H1 (cell line): ENCODE data around the gene CAMSAP1. TPM values are rescaled to one million over a fixed set of nuclear protein-coding genes. Genes with fewer than 3 reads are reported as not detected.

Experiments
- EGR1 ChIP-seq: IDR thresholded peaks from 2 replicates; pipeline ENCODE4 v1.6.1; 2011; ENCODE audit warnings: low read depth, low read length, borderline replicate concordance
- EP300 ChIP-seq, 2 experiments: IDR thresholded peaks; 1 replicate in 1 of 2; 2 replicates in 1 of 2; pipeline ENCODE4 v1.6.1; 2011 to 2012; ENCODE audit warnings: low read depth in 2 of 2, low read length in 2 of 2, mild to moderate bottlenecking in 2 of 2, borderline replicate concordance in 1 of 2, inconsistent platforms in 1 of 2, moderate library complexity in 1 of 2
- JUND ChIP-seq: IDR thresholded peaks from 2 replicates; pipeline ENCODE4 v1.6.1; 2011; ENCODE audit warnings: mild to moderate bottlenecking, improper control_type of control experiment, low read length
- SUZ12 ChIP-seq: fragments of 200-600 bp; sonication (generic); IDR thresholded peaks from 2 replicates; pipeline ENCODE4 v1.6.1; 2012; ENCODE audit warnings: mild to moderate bottlenecking, inconsistent platforms, low read length, moderate library complexity, mixed read lengths
- polyA plus RNA-seq, 7 experiments: library from polyadenylated mRNA; depleted of rRNA in 3 of 7; stranded (reverse) in 5 of 7; unstranded in 2 of 7; fragments of >200 nt in 5 of 7; fragments of 200-250 nt in 2 of 7; gene quantifications; 1 replicate in 5 of 7; 2 replicates in 1 of 7; 4 replicates in 1 of 7; pipeline versions ENCODE4 v1.2.1 to v1.2.3, GENCODE V29; 2011 to 2013; ENCODE audit warnings: missing spikeins in 2 of 7, mixed read lengths in 2 of 7
- total RNA-seq: library from RNA; stranded (reverse); fragmentation: NEBNext Ultra II Directional; extraction: Animal tissue kit (Norgen Biotek cat#: 25700); gene quantifications from 2 replicates; pipeline ENCODE4 v1.2.1, GENCODE V29; 2021

The CAMSAP1 gene
- total and polyA plus RNA-seq, 2 of the 8 experiments (the other 6 are each of a cell fraction or from before 2014, with no cell fraction given): 13.4 to 44.0 TPM

DNA sequence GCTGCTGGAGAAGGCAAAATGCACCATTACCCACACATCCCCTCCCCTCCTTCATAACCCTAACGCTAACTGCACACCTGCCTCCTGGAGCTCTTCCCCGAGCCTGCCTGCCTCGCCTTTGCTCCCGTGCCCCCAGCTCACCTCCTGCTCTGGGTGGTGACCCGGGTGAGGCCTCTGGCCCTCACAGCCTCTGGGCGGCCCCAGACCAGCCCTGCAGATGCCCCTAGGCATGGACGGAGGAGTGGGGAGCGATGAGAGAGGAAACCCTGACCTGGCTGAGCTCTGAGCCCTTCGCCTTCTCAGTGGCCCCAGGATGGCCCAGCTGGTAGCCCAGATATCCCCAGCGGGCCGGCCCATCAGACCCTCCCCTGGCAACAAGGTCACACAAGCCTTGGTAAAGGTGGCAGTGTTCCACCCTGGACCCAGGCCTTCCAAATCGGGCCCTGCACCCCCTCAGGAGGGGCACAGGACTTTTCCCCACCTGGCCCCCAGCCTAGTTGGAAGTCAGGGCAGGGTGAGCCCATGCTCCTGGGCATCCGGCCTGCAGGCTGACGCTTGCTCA, 14.5 kb upstream of the CAMSAP1 start (continued):
- no peak for TF ChIP-seq JUND
- TF ChIP-seq SUZ12: no peak
- TF ChIP-seq EGR1: no peak
- TF ChIP-seq EP300 (IDR thresholded peaks at IDR 0.05; ENCODE audit: borderline replicate concordance in 1 of 2, low read depth in 2 of 2, low read length in 2 of 2): no peak
- TF ChIP-seq, all 59 proteins: peak for 0
